A673 (cell line): Measurements from ENCODE around the gene HNRNPA0. TPM values are rescaled to one million over a fixed set of nuclear protein-coding genes. Genes with fewer than 3 reads are reported as not detected.

Source experiments
- BruUV-seq: library from RNA; stranded (reverse); fragments of 400-500 nt; replicated peaks from 2 replicates; lab custom pipeline; 2021; lab: Mats Ljungman, UMichigan
- CTCF ChIA-PET: fragments of 300-600 bp; sonication (Branson Sonifier 250); formaldehyde crosslinking; loops from one replicate; lab custom pipeline; 2022; ENCODE audit warnings: antibody characterized with exemption; lab: Charles Lee
- POLR2A ChIA-PET: fragments of 300-600 bp; sonication (Branson Sonifier 250); formaldehyde crosslinking; loops from one replicate; lab custom pipeline; 2022; ENCODE audit warnings: antibody characterized with exemption; ENCODE audit not compliant: low non-redundant PET; lab: Charles Lee
- DNase-seq: peaks from one replicate; pipeline ENCODE4 v3.0.0-alpha.2; 2015; ENCODE audit warnings: low spot score
- H3K27ac ChIP-seq: fragments of 200-600 bp; sonication (generic); 2 replicates; pipeline ENCODE4 v1.5.1; 2016; ENCODE audit warnings: mixed run types, low read depth, mild to moderate bottlenecking, mixed read lengths, antibody characterized with exemption, low read length; ENCODE audit not compliant: poor library complexity, severe bottlenecking
- H3K27me3 ChIP-seq: fragments of 200-600 bp; sonication (generic); replicated peaks from 2 replicates; pipeline ENCODE4 v1.6.1; 2017; ENCODE audit warnings: mixed run types, low read depth, mild to moderate bottlenecking, mixed read lengths, antibody characterized with exemption, low read length; ENCODE audit not compliant: insufficient read depth, poor library complexity
- H3K36me3 ChIP-seq: fragments of 200-600 bp; sonication (generic); 2 replicates; pipeline ENCODE4 v1.6.1; 2016; ENCODE audit warnings: mixed run types, mild to moderate bottlenecking, mixed read lengths, antibody characterized with exemption, low read length; ENCODE audit not compliant: insufficient read depth, poor library complexity, severe bottlenecking
- H3K4me1 ChIP-seq: fragments of 200-600 bp; sonication (generic); 2 replicates; pipeline ENCODE4 v1.6.1; 2017; ENCODE audit warnings: mixed run types, mild to moderate bottlenecking, mixed read lengths, antibody characterized with exemption, low read length; ENCODE audit not compliant: insufficient read depth, poor library complexity, severe bottlenecking
- H3K4me3 ChIP-seq: fragments of 200-600 bp; sonication (generic); 2 replicates; pipeline ENCODE4 v1.5.1; 2016; ENCODE audit warnings: low read depth, mixed run types, mild to moderate bottlenecking, mixed read lengths, low read length; ENCODE audit not compliant: poor library complexity, severe bottlenecking
- H3K9me3 ChIP-seq: fragments of 200-600 bp; sonication (generic); 2 replicates; pipeline ENCODE4 v1.6.1; 2016; ENCODE audit warnings: mixed run types, low read depth, mild to moderate bottlenecking, mixed read lengths, antibody characterized with exemption, low read length; ENCODE audit not compliant: poor library complexity, severe bottlenecking
- CTCF ChIP-seq: fragments of 300-800, 200-600 bp; sonication (generic); conservative IDR thresholded peaks from 2 replicates; pipeline ENCODE4 v1.5.1; 2017; ENCODE audit warnings: low read depth, mild to moderate bottlenecking, antibody characterized with exemption, low read length, moderate library complexity, mixed read lengths
- EZH2 ChIP-seq: fragments of 200-600 bp; sonication (generic); IDR thresholded peaks from 2 replicates; pipeline ENCODE4 v1.6.1; 2017; ENCODE audit warnings: borderline replicate concordance, low read depth, mild to moderate bottlenecking, mixed read lengths, antibody characterized with exemption, low read length; ENCODE audit not compliant: poor library complexity, severe bottlenecking
- intact Hi-C: fragments of 100-400 bp; cut with micrococcal nuclease; formaldehyde crosslinking; loops from one replicate; pipeline ENCODE4 v1.10.0; 2022; ENCODE audit not compliant: unreplicated experiment
- total RNA-seq: library from RNA; stranded (reverse); gene quantifications from 2 replicates; pipeline ENCODE4 v1.2.3, GENCODE V29; 2021

The HNRNPA0 gene
- total RNA-seq, 1 experiment from 2014 or later = 56.2 TPM

- intact Hi-C loops = no loop called here
- ChIA-PET POLR2A (interaction anchor here (0.6 kb wide), 1 partner anchor 1612 kb away, joined by 22 read pairs; no protein-coding TSS in a partner anchor), CTCF (interaction anchor here (0.5 kb wide), 2 partner anchors 115 to 929 kb away, joined by 4 to 7 read pairs; no protein-coding TSS in a partner anchor)
- Histone ChIP-seq H3K36me3 (no peaks in the 10 kb centered on the region), H3K27ac (no peak overlapping the region), H3K9me3 (no peaks in the 10 kb centered on the region), H3K27me3 (peaks cover 3% of the 10 kb centered on the region), H3K4me1 (no peaks in the 10 kb centered on the region), H3K4me3 (no peak overlapping the region)
- no peak for DNase-seq
- TF ChIP-seq CTCF (no peak), EZH2 (no peak)
- BruUV-seq = no TSS peak
These were observed 23.8 kb downstream of the HNRNPA0 start for GRCh38 chr5:137730336-137730735.

GRCh38 chr5:137728048-137728447 lies 26.1 kb downstream of the HNRNPA0 start:
- TF ChIP-seq EZH2 (no peak), CTCF (0 out of 2 replicates have a peak, but pooled peaks have one; percentile 10)
- H3K27me3 ChIP-seq = peaks cover 3% of the 10 kb centered on the region
- ChIA-PET POLR2A (no interaction called here), CTCF (no interaction called here)
- no peak for DNase-seq
- no peaks in the 10 kb centered on the region for H3K36me3 ChIP-seq
- intact Hi-C loops = loop anchor here (5.0 kb wide), 1 partner anchor 66 kb away; no protein-coding TSS in a partner anchor
- no peak overlapping the region for H3K4me3 ChIP-seq
- BruUV-seq = no TSS peak
- no peaks in the 10 kb centered on the region for H3K4me1 ChIP-seq
- H3K9me3 ChIP-seq = peaks cover under 1% of the 10 kb centered on the region
- no peak overlapping the region for H3K27ac ChIP-seq

GRCh38 chr5:137727623-137728022 lies 26.5 kb downstream of the HNRNPA0 start:
- H3K9me3 ChIP-seq = peaks cover 3% of the 10 kb centered on the region
- H3K4me3 ChIP-seq = no peak overlapping the region
- BruUV-seq = no TSS peak
- POLR2A ChIA-PET = no interaction called here
- no peak overlapping the region for H3K27ac ChIP-seq
- H3K27me3 ChIP-seq = peaks cover 3% of the 10 kb centered on the region
- intact Hi-C loops = loop anchor here (5.0 kb wide), 1 partner anchor 65 kb away; no protein-coding TSS in a partner anchor
- H3K36me3 ChIP-seq = no peaks in the 10 kb centered on the region
- CTCF ChIA-PET = no interaction called here
- DNase-seq = no peak
- H3K4me1 ChIP-seq = no peaks in the 10 kb centered on the region
- TF ChIP-seq EZH2 (no peak), CTCF (no peak)
